ENCODE data around the gene TMEM259.
A peak's percentile ranks its signal among the peaks of the same experiment; 100 is the strongest.

TMEM259 gene

DNA sequence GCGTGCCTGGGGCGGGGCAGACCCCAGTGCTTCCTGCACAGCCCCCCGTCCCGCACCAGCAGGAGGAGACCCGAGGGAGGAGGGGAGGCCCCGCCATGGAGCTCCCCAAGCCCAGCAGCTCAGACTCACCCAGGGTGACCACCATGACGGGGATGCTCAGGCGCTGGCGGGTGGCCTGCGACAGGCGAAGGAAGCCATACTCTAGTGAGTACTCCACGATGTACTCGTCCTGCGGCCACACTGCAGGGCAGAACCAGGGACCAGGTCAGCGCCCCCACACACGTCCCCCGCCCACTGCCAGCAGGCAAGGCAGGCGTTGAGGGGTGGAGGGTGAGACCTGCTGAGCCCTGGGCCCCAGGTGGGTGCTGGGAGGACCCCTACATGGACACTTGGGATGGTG lies 8.6 kb downstream of the TMEM259 start:
- TF ChIP-seq CTCF (conservative IDR thresholded peaks at IDR 0.05; ENCODE audit: low read depth): no peak
- CTCF ChIA-PET: interaction anchor here (0.7 to 0.8 kb wide), 2 partner anchors 9 to 169 kb away, joined by 3 read pairs; no protein-coding TSS in a partner anchor
- POLR2A ChIA-PET (ENCODE audit: low non-redundant PET): no interaction called here
- DNase-seq (ENCODE audit: low spot score): no peak
- H3K27ac ChIP-seq: peak overlapping the region; percentile 93; the same call in 1 of the 2 replicates

GRCh38 chr19:1011831-1012333 lies 9.0 kb downstream of the TMEM259 start:
- POLR2A ChIA-PET (ENCODE audit: low non-redundant PET): no interaction called here
- TF ChIP-seq CTCF (conservative IDR thresholded peaks at IDR 0.05; ENCODE audit: low read depth): no peak
- no peak for DNase-seq (ENCODE audit: low spot score)
- CTCF ChIA-PET: no interaction called here
- peak overlapping the region; percentile 93 for H3K27ac ChIP-seq

DNA sequence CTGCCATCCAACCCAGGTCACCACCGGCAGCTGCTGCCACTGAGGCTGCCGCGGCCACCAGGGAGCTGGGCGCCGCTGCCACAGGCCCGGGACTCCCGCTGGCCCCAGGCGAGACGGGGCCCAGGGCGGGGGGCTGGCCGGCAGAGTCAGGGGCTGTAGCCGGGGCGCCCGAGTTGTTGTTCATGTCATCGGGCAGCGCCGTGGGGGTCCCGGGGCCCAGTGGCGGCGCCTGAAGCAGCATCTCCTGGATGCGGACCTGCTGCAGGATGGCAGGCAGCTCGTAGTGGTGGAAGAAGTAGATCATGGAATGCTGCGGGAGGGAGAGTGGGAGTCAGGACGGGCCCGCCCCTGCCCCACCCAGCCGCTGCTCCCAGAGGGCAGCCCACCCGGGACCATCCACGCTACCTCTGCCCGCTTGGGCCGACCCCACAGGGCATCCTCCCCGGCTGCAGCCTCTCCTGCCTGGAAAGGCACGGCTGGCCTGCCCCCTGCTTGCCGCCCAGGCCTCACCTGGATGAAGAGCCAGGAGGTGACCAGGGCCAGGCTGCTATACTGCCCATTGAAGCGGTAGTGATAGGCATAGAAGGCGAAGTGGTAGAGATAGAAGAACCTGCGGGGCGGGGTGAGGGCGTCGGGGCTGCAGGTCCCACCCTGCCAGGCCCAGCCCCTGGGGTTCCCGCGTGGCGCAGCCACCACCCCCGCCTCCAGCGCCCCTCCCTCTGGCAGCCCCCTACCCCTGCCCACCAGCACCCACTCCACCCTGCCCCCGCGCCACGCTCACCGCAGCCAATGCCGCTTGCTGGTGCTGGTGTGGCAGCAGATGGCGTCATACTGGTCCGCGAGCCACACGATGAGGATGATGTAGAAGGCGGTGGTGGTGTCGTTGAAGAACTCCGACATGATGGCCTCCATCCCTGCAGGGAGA lies 10.1 kb downstream of the TMEM259 start:
- DNase-seq (ENCODE audit: low spot score): no peak
- H3K27ac ChIP-seq: peak overlapping the region; percentile 93; the same call in 1 of the 2 replicates
- CTCF ChIA-PET: no interaction called here
- TF ChIP-seq CTCF (conservative IDR thresholded peaks at IDR 0.05; ENCODE audit: low read depth): no peak
- POLR2A ChIA-PET (ENCODE audit: low non-redundant PET): interaction anchor here (0.6 kb wide), 1 partner anchor 354 kb away, joined by 3 read pairs; no protein-coding TSS in a partner anchor

- H3K27ac ChIP-seq: peak overlapping the region; percentile 12
- no peak for DNase-seq (ENCODE audit: low spot score)
- ChIA-PET CTCF (no interaction called here), POLR2A (ENCODE audit: low non-redundant PET) (interaction anchor here (0.6 kb wide), 1 partner anchor 354 kb away, joined by 3 read pairs; no protein-coding TSS in a partner anchor)
- TF ChIP-seq CTCF (conservative IDR thresholded peaks at IDR 0.05; ENCODE audit: low read depth): no peak
These were observed 10.9 kb downstream of the TMEM259 start for GRCh38 chr19:1009981-1010538.

DNA sequence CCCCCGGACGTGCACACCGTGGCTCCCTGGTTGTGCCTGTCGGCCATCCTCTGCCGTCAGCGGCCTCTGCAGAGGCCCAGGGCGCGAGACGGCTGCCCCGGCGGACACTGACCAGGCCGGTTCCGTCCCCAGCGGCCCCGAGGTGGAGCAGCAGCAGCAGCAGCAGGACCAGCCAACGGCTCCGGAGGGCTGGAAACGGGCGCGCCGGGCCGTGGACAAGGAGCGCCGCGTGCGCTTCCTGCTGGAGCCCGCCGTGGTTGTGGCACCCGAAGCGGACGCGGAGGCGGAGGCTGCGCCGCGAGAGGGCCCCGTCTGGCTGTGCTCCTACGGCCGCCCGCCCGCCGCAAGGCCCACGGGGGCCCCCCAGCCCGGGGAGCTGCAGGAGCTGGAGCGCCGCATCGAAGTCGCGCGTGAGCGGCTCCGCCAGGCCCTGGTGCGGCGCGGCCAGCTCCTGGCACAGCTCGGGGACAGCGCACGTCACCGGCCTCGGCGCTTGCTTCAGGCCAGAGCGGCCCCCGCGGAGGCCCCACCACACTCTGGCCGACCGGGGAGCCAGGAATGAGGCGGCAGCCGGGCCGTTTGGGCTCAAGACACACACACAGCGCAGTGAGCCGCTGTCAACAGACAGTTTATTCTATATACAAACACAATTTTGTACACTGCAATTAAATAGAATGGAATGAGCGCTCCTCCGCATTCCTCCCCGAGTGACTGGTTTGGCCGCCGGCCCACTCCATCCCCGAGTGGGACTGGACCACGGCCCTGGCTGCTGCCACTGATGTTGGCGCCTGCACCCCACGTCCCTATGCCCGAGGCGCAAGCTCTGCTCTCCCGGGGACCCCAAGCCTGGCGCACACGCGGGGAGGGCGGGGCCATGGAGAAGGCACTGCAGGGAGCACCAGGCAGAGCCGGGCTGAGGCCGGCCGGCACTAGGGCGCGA lies 11.6 kb downstream of the TMEM259 start:
- POLR2A ChIA-PET (ENCODE audit: low non-redundant PET): no interaction called here
- H3K27ac ChIP-seq: peak overlapping the region; percentile 12
- DNase-seq (ENCODE audit: low spot score): no peak
- CTCF ChIA-PET: no interaction called here
- no peak for TF ChIP-seq CTCF (conservative IDR thresholded peaks at IDR 0.05; ENCODE audit: low read depth)

All from RWPE1 (cell line).